Sigmoid colon (tissue), 4 donors: ENCODE data around the gene IGFL3.

Experiments used
- EP300 ChIP-seq, 4 donors: sonication (generic); formaldehyde crosslinking; IDR thresholded peaks; one replicate each; pipeline ENCODE4 v1.6.1; 2017; ENCODE audit warnings: antibody characterized with exemption in 4 of 4
- POLR2AphosphoS5 ChIP-seq, 4 donors: sonication (generic); formaldehyde crosslinking; IDR thresholded peaks; one replicate each; pipeline ENCODE4 v1.6.1; 2017; ENCODE audit warnings: antibody characterized with exemption in 4 of 4

- TF ChIP-seq EP300 (IDR thresholded peaks at IDR 0.05) = no peak
- TF ChIP-seq POLR2AphosphoS5 (IDR thresholded peaks at IDR 0.05) = no peak
Observed at GRCh38 chr19:46126086-46126580, 1.6 kb upstream of the IGFL3 start.
